Activated CD8-positive, alpha-beta memory T cell treated with anti-CD3 and anti-CD28 coated beads, Interleukin-2, amount 50 U/mL, for 1 hour (primary cell): ENCODE measurements around the gene EVI5.
"Not testable (repeated sequence)": the region's sequence is repeated elsewhere in the genome, so short reads cannot be mapped to it uniquely, and the experiment has no call there.

Experiments
- DNase-seq: peaks from one replicate; pipeline ENCODE4 v3.0.0-alpha.2; 2020; ENCODE audit errors: extremely low read depth

The EVI5 gene

GRCh38 chr1:92749024-92749634 is 35.8 kb downstream of the EVI5 start:
- no peak for DNase-seq

DNA sequence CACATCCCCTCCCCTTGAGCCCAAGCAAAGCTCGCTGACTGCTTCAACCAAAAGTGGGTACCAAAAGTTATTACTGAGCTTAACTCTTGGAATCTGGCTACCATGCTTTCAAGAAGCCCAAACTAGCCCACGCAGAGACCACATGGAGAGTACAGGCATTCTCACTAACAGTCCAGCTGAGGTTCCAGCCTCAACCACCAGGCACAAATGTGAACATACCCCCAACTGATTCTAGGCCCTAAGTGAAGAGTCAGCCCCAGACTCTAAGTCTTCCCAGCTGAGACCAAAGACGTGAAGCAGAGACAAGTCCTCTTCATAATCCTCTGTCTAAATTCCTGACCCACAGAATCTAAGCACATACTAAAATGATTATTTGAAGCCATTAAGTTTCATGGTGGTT is 36.8 kb downstream of the EVI5 start:
- DNase-seq: no peak

DNA sequence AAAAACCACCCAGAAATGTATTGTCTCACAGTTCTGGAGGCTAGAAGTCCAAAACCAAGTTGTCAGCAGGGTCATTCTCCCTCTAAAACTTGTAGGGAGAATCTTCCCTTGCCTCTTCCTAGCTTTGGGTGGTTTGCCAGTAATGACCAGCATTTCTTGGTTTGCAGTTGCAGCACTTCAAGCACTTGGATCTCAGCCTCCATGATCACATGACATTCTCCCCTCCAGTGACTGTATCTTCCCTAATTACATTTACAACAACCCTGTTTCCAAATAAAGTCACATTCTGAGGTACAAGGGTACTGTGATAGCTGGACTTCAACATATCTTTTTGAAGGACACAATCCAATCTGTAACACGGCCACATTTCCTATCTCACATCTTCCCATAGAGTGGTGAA is 37.2 kb downstream of the EVI5 start:
- no peak for DNase-seq

GRCh38 chr1:92746255-92746654 is 38.7 kb downstream of the EVI5 start:
- DNase-seq: not testable (repeated sequence)

DNA sequence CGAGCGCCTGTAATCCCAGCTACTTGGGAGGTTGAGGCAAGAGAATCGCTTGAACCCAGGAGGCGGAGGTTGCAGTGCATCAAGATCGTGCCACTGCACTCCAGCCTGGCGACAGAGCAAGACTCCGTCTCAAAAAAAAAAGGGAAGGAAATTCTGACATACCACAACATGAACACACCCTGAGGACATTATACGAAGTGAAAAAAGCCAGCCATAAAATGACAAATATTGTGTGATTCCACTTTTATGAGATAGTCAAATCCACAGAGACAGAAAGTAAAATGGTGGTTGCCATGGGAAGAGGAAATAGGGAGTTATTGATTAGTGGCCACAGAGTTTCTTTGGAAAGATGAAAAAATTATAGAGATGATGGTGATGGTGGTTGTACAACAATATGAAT is 41.7 kb downstream of the EVI5 start:
- no peak for DNase-seq

DNA sequence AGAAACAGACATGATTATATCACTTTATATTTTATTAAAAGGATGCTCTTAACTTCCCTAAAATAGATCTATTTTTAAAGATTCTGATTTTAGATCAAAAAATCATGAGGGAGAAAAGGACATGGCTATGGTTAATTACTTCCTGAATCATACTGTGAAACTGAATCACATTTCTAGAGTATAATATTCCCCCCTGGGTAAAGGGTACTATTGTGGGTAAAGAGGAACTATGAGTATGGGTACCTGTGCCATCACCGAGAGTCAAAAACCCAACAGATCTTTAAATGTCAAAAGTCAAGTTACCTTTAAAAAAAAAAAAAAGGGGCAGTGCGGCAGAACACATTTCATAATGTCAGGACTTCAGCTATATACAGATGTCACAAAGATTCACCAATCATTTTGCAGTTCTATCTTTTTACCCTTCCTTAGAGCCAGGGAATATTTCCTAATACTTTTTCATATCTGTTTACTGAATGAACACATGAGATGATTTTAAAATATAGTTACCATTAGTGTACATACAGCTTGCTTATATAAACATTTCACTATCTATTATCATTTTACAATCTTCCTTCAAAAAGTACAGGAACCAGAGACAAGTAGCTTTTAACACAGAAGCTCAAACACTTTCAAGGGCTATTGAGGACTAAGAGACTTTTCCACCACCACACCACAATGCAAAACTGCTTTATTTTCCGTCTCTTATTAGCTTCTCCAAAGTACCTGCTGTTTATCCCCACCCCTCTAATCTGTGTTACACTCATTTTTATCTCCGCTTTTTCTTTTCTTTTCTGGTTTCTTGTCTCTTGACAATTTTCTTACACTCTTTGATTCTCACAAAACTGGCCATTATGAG is 45.0 kb downstream of the EVI5 start:
- DNase-seq: no peak

GRCh38 chr1:92736395-92736794 is 48.5 kb downstream of the EVI5 start:
- no peak for DNase-seq

DNA sequence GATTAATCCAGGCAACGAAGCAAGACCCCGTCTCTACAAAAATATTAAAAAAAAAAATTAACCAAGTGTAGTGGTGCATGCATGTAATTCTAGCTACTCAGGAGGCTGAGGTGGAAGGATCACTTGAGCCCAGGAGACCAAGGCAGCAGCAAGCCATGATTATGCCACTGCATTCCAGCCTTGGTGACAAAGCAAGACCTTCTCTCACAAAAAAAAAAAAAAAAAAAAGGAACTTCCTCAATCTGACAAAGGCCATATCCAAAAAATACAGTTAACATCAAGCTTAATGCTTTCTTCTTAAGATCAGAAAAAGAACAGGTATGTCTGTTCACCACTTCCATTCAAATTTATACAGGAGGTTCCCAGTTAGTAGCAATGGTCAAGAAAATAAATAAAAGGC is 54.4 kb downstream of the EVI5 start:
- DNase-seq: no peak

DNA sequence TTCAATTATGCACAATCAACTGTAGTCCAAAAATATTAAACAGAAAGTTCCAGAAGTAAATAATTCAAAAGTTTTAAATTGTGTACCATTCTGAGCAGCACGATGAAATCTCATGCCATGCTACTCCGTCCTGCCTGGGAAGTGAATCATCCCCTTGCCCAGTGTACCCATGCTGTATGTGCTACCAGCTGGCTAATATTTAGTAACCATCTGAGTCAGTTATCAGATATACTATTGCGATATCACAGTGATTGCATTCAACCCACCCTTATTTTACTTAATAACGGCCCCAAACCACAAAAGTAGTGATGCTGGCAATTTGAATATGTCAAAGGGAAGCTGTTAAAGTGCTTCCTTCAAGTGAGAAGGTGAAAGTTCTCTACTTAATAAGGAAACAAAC is 56.2 kb downstream of the EVI5 start:
- no peak for DNase-seq

- not testable (repeated sequence) for DNase-seq
Observed at GRCh38 chr1:92723713-92724112, 61.2 kb downstream of the EVI5 start.

DNA sequence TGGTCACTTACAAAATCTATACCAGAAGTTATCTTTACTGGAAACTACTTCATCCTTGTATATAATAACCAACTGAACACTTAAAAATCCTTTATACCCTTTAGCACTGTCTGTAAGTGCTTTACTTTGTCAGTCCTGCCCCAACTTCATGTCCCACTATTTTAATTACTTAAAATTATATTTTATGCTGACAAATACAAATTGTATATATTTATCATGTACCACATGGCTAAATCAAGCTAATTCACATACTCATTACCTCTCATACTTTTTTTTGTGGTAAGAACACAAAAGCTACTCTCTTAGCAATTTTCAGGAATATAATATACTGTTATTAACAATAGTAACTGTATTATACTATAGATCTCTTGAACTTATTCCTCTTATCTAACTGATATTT is 63.0 kb downstream of the EVI5 start:
- DNase-seq: no peak

DNA sequence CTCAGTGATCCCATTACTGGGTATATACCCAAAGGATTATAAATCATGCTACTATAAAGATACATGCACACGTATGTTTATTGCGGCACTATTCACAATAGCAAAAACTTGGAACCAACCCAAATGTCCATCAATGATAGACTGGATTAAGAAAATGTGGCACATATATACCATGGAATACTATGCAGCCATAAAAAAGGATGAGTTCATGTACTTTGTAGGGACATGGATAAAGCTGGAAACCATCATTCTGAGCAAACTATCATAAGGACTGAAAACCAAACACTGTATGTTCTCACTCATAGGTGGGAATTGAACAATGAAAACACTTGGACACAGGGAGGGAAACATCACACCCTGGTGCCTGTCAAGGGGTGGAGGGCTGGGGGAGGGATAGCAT is 63.8 kb downstream of the EVI5 start:
- not testable (repeated sequence) for DNase-seq

DNA sequence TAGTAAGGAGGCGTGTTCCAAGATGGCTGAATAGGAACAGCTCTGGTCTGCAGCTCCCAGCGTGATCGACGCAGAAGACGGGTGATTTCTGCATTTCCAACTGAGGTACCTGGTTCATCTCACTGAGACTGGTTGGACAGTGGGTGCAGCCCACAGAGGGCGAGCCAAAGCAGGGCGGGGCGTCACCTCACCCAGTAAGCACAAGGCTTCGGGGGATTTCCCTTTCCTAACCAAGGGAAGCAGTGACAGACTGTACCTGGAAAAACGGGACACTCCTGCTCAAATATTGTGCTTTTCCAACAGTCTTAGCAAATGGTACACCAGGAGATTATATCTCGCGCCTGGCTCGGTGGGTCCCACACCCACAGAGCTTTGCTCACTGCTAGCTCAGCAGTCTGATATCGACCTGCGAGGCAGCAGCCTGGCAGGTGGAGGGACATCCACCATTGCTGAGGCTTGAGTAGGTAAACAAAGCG is 69.4 kb downstream of the EVI5 start:
- DNase-seq: not testable (repeated sequence)

- no peak for DNase-seq
Observed at GRCh38 chr1:92713939-92714338, 71.0 kb downstream of the EVI5 start.

- DNase-seq: no peak
Observed at GRCh38 chr1:92711473-92712165, 73.3 kb downstream of the EVI5 start.

- DNase-seq: no peak
Observed at GRCh38 chr1:92709738-92710137, 75.2 kb downstream of the EVI5 start.

GRCh38 chr1:92708368-92708950 is 76.4 kb downstream of the EVI5 start:
- DNase-seq: no peak

DNA sequence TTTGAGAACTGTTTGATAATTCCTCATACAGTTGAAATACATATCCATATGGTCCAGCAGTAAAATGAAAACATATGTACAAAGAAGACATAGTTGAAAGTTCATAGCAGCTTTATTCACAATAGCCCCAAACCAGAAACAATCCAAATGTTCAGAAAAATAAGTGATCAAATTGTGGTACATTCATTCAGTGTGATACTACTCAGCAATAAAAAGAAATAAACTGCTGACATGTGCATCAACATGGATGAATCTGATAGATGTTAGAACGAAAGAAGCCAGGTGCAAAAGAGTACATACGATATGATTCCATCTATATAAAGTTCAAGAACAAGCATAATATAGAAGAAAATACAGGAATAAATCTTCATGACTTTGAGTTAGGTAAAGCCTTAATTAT is 77.2 kb downstream of the EVI5 start:
- no peak for DNase-seq

DNA sequence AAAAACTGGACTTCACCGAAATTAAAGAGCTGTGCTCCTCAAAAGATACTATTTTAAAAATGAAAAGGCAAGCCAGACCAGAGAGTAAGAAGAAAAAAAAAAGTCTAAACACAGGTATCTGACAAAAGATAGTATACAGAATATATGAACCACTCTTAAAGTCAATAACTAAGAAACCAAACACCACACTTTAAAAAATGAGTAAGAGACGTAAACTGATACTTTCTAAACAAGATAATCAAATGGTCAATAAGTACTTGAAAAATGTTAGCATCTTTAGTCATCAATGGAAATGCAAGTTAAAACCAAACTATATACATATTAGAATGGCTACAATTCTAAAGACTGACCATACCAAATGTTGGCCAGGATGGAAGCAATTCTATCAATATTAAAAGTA is 77.6 kb downstream of the EVI5 start:
- no peak for DNase-seq

DNA sequence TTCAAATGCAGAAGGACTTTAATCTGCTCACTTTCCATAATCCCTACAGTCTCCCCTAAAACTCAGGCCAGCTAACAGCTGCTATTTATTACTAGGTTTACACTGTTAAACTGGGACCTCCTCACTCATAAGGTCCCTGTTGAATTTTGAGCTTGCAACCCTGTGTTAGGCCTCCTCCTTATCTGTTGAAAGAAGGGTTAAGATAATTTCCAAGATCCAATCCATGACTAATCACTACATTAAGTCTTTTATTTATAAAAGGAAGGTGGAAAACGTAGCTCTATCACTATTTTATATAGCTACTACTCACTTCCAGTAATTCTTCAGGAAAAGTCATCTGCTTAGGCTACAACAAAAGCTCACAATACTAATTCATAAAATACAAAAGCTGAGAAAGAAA is 79.5 kb downstream of the EVI5 start:
- DNase-seq: no peak

DNA sequence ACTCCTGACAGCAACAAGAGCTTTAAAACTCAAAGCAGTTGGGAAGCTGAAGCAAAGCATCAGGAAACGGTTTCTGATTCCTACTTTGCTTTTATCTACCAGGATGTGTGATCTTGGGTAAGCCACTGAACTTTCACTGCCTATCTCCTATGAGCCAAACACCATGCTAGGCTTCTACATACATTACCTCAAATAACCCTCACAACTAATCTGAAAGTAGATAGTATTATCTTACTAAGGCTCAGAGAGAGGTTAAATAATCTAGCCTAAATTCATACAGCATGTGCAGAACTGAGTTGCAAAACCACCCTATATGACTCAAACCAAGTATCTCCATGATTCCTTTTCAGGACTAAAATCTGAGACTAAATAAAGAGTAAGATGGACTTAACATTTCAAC is 83.8 kb downstream of the EVI5 start:
- no peak for DNase-seq

DNA sequence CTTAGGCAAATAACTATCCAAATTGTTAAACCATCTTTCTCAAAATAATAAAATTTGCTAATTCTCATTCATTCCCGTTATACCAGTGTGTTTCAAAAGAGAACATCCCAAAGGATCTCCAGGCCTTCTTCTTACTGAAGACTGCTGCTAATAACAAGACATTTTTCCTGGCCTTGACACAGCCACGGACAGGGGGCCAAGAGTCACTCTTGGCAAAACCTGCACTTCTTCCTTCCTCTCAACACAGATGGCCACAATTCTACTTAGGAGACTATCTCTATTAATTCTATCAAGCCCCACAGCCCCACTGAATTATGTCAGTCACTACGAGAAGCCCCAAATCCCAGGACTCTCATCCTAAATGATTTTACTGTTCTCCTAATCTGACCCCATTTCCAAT is 86.0 kb downstream of the EVI5 start:
- DNase-seq: no peak
